ENCODE data around the gene ETS2.

The ETS2 gene

DNA sequence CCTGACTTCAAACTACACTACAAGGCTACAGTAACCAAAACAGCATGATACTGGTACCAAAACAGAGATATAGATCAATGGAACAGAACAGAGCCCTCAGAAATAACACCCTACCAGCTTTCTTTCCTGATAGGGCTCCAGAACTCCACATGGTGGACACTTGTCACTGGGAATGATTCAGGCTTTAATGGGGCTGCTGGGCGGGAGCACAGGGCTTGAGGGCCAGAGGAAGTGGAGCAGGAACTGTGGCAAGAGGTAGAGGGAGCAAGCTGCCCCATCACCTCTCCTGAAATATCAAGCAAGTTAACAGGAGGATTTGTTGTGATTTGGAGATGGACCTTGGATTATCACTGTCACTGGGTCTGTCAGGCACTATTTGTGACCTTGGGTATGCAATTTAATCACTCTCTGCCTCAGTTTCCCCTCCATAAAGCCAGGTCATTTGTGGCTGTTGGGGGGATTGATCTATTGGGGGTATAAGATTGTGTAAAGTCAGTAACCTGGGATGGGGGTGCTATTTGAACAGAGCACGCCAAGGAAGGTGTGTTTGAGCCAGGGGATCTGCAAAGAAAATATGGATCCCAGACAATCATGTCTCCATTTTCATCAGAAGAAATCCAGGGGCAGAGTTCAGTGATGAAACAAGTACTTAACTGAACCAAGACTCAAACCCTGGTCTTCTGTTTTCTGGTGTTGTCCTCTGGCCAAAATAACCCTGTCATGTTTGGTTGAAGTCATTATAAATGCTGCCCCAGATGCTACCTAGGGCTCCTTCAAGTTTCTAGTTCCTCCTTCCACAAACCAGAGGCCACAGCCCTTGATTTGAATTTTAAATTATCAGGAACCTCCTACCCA lies 25.2 kb downstream of the ETS2 start:
- TF ChIP-seq, protein P1, sequence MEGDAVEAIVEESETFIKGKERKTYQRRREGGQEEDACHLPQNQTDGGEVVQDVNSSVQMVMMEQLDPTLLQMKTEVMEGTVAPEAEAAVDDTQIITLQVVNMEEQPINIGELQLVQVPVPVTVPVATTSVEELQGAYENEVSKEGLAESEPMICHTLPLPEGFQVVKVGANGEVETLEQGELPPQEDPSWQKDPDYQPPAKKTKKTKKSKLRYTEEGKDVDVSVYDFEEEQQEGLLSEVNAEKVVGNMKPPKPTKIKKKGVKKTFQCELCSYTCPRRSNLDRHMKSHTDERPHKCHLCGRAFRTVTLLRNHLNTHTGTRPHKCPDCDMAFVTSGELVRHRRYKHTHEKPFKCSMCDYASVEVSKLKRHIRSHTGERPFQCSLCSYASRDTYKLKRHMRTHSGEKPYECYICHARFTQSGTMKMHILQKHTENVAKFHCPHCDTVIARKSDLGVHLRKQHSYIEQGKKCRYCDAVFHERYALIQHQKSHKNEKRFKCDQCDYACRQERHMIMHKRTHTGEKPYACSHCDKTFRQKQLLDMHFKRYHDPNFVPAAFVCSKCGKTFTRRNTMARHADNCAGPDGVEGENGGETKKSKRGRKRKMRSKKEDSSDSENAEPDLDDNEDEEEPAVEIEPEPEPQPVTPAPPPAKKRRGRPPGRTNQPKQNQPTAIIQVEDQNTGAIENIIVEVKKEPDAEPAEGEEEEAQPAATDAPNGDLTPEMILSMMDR (conservative IDR thresholded peaks at IDR 0.05; ENCODE audit: low read length): no peak
- no peak overlapping the region for H3K4me3 ChIP-seq (ENCODE audit: low read length)
- DNase-seq (ENCODE audit: low read depth): no peak

DNA sequence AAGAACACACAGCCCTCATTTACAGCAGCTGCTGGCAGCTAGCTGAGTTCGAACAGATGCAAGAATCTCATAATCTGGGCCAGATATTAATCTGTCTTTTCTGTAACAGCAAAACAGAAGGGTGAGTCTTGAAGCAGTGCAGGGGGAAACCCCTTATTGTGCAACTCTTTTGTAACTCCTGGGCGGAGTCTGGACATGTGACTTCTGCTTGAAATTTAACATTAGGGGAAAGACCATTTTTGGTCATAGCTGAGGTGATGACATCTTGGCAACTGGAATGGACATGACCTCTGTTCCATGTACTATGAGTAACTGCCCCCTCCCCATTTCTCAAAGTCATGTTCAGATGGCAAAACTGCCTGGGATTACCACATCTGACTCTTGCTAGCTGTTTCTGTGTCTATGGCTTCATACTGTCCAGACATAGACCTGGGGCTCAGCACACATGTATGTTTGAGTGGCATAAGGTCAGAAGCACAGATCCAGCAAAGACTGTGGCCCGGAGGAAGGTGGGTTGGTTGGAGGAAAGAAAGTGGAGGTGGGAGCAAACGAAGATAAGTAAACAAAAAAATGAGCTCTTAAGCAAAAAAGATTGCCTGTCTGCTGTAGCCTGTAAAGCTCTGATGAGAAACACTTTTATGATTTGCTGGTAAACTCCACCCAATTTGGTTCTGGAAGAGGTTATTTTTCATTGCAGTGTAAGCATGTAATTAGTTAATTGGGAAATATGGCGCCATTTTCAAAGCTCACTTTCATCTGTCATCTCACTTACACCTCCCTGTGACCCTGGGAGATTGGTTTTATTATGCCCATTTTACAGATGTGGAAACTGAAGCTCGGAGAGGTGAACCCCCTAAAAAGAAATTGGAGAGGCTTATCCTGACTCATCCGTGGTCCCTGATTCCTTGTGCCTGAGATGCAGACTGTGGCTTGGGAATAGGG lies 26.1 kb downstream of the ETS2 start:
- TF ChIP-seq, protein P1 (conservative IDR thresholded peaks at IDR 0.05; ENCODE audit: low read length): no peak
- no peak overlapping the region for H3K4me3 ChIP-seq (ENCODE audit: low read length)
- DNase-seq (ENCODE audit: low read depth): peak; percentile 97

DNA sequence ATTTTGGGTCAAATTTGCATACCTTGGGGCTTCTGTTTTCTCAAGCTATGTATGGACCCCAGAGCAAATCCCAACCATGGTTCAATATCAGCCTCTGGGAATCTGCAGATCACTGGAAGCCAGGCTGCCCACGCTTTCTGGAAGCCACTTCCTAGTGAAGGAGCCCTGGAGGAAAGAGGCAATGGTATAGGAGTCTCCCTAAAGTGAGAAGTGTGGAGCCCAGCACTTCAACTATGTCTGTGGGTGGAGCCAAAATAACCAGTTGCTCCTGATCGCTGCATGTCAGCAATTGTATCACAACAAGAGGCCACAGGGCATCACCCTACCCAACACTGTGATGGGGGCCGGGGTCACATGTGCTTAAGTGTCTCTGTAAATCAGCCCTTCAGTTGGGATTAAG lies 26.9 kb downstream of the ETS2 start:
- no peak for DNase-seq (ENCODE audit: low read depth)
- TF ChIP-seq, protein P1 (conservative IDR thresholded peaks at IDR 0.05; ENCODE audit: low read length): no peak

DNA sequence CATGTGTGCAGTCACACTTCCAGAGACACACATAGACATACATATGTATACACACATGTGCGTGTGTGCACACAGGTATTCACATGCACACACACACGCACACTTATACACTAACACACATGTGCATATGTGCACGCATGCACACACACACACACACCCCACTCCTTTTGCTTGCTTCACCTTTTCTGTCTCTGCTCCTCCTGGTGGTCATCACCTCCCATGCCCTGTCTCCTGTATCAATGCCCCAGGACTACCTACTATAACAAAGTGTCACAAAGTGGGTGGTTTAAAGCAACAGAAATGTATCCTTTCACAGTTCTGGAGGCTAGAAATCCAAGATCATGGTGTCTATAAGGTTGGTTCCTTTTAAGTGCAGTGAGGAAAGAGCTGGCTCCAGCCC lies 27.4 kb downstream of the ETS2 start:
- DNase-seq (ENCODE audit: low read depth): no peak
- H3K4me3 ChIP-seq (ENCODE audit: low read length): no peak overlapping the region
- TF ChIP-seq, protein P1 (conservative IDR thresholded peaks at IDR 0.05; ENCODE audit: low read length): no peak

More for the DNA sequence above, 26.9 kb downstream of the ETS2 start:
- no peak overlapping the region for H3K4me3 ChIP-seq (ENCODE audit: low read length)

DNA sequence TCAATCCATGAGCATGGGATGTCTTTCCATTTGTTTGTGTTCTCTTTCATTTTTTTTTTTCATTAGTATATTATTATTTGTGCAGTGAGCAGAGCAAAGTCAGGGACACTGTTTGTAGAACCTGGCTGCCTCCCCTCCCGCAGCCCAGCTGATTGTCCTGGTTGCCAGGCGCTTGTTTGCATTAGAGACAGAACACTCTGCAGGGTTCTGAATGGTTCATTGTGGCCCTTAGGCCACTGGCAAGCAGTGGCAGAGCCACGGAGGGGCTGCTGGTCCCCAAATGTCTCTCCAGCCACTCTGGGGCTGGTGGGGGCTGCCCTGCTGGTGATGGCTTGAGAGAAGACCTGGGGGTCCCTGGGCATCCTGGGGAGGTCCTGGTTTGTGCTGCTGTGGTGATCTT lies 29.0 kb downstream of the ETS2 start:
- no peak for DNase-seq (ENCODE audit: low read depth)
- TF ChIP-seq, protein P1 (conservative IDR thresholded peaks at IDR 0.05; ENCODE audit: low read length): no peak
- no peak overlapping the region for H3K4me3 ChIP-seq (ENCODE audit: low read length)

DNA sequence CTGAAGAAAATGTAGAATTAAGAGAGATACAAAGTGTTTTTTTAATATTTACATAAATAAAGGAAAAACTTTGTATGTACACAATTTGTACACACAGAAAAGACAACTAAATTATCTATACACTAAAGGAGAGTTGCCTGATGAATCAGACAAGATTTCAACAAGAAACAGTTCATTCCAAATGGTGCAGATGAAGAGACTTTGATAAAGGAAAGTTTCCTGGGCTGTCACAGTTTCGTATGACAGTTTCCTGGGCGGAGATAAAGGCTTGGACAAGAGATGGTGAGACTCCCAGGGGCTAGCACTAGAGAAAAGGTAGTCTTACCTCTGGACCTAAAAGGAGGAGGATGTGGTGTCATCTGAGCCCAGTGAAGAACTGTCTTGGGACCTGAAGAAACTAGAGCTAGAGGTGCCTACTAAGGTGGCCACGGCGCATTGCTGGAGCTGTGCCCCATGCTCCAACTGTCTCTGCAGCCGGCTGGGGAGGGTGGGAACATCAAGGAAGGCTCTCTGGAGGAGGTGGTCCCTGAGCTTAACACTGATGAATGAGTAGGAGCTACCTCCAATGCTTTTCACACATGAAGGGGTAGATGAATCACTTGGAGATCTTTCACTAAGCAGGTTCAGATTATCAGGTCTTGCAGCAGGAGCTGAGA lies 32.2 kb downstream of the ETS2 start:
- no peak for DNase-seq (ENCODE audit: low read depth)
- H3K4me3 ChIP-seq (ENCODE audit: low read length): no peak overlapping the region
- TF ChIP-seq, protein P1 (conservative IDR thresholded peaks at IDR 0.05; ENCODE audit: low read length): no peak

All from AG10803 (cell line).